Endothelial cell (in vitro differentiated cells): ENCODE measurements around the gene TUBB3. TPM values are rescaled to one million over a fixed set of nuclear protein-coding genes. Genes with fewer than 3 reads are reported as not detected.

ENCODE experiments used
- DNase-seq: peaks from one replicate; pipeline ENCODE4 v3.0.0; 2021; ENCODE audit warnings: low spot score
- H3K27ac Mint-ChIP-seq: one replicate; pipeline ENCODE4 v1.8.0; 2021; ENCODE audit warnings: mixed read lengths, inconsistent platforms; ENCODE audit not compliant: unreplicated experiment
- H3K27me3 Mint-ChIP-seq: one replicate; pipeline ENCODE4 v1.8.0; 2021; ENCODE audit warnings: mild to moderate bottlenecking, moderate library complexity, mixed read lengths, inconsistent platforms; ENCODE audit not compliant: unreplicated experiment
- H3K36me3 Mint-ChIP-seq: one replicate; pipeline ENCODE4 v1.8.0; 2021; ENCODE audit warnings: mild to moderate bottlenecking, low read depth, mixed read lengths, inconsistent platforms; ENCODE audit not compliant: unreplicated experiment
- H3K4me1 Mint-ChIP-seq: one replicate; pipeline ENCODE4 v1.8.0; 2021; ENCODE audit warnings: mild to moderate bottlenecking, mixed read lengths, inconsistent platforms; ENCODE audit not compliant: unreplicated experiment
- H3K4me3 Mint-ChIP-seq: one replicate; pipeline ENCODE4 v1.8.0; 2021; ENCODE audit warnings: mild to moderate bottlenecking, mixed read lengths, inconsistent platforms; ENCODE audit not compliant: unreplicated experiment
- H3K9me3 Mint-ChIP-seq: one replicate; pipeline ENCODE4 v1.8.0; 2021; ENCODE audit warnings: mixed read lengths, inconsistent platforms; ENCODE audit not compliant: unreplicated experiment
- CTCF ChIP-seq: fragments of 200-600 bp; sonication (generic); IDR thresholded peaks from one replicate; pipeline ENCODE4 v1.5.0; 2021; ENCODE audit warnings: antibody characterized with exemption; ENCODE audit not compliant: unreplicated experiment
- total RNA-seq: library from RNA; stranded (reverse); fragmentation: NEBNext Ultra II Directional; extraction: Animal tissue kit (Norgen Biotek cat#: 25700); gene quantifications from one replicate; pipeline ENCODE4 v1.2.1, GENCODE V29; 2021; ENCODE audit not compliant: unreplicated experiment

TUBB3 gene
- total RNA-seq, 1 donor from 2014 or later = 95.7 TPM

GRCh38 chr16:89892055-89892630 is 31.0 kb upstream of the TUBB3 start:
- Mint-ChIP-seq H3K4me3 (no peak overlapping the region), H3K9me3 (no peaks in the 10 kb centered on the region), H3K27me3 (peaks cover 6% of the 10 kb centered on the region), H3K36me3 (peaks cover 20% of the 10 kb centered on the region), H3K4me1 (no peaks in the 10 kb centered on the region), H3K27ac (no peak overlapping the region)
- no peak for DNase-seq
- no peak for TF ChIP-seq CTCF

GRCh38 chr16:89892635-89893034 is 30.5 kb upstream of the TUBB3 start:
- Mint-ChIP-seq H3K9me3 (no peaks in the 10 kb centered on the region), H3K27me3 (peaks cover 10% of the 10 kb centered on the region), H3K36me3 (peaks cover 20% of the 10 kb centered on the region), H3K27ac (no peak overlapping the region), H3K4me1 (no peaks in the 10 kb centered on the region), H3K4me3 (no peak overlapping the region)
- DNase-seq = no peak
- TF ChIP-seq CTCF = no peak

GRCh38 chr16:89893642-89894548 is 29.2 kb upstream of the TUBB3 start:
- no peak for DNase-seq
- Mint-ChIP-seq H3K27me3 (peaks cover 13% of the 10 kb centered on the region), H3K36me3 (peaks cover 25% of the 10 kb centered on the region), H3K9me3 (no peaks in the 10 kb centered on the region), H3K4me3 (no peak overlapping the region), H3K27ac (no peak overlapping the region), H3K4me1 (no peaks in the 10 kb centered on the region)
- no peak for TF ChIP-seq CTCF

- Mint-ChIP-seq H3K36me3 (peaks cover 42% of the 10 kb centered on the region), H3K4me3 (no peak overlapping the region), H3K9me3 (no peaks in the 10 kb centered on the region), H3K27me3 (peaks cover 14% of the 10 kb centered on the region), H3K27ac (no peak overlapping the region), H3K4me1 (no peaks in the 10 kb centered on the region)
- no peak for TF ChIP-seq CTCF
- no peak for DNase-seq
These were observed 27.5 kb upstream of the TUBB3 start for GRCh38 chr16:89895482-89896250.
